Gastroesophageal sphincter (tissue), 3 donors: ENCODE measurements around the gene SLIT3.

Experiments used
- POLR2AphosphoS5 ChIP-seq: sonication (generic); formaldehyde crosslinking; IDR thresholded peaks from one replicate; pipeline ENCODE4 v1.6.1; 2017; ENCODE audit warnings: antibody characterized with exemption
- TF ChIP-seq, protein P1 (sequence below), 4 experiments: fragments of 200-600 bp in 2 of 4; fragments of 450-650 bp in 2 of 4; sonication (generic) in 1 of 4; IDR thresholded peaks; one replicate each; pipeline ENCODE4 v1.5.1; 2017 to 2019; ENCODE audit warnings: antibody characterized with exemption in 4 of 4, mild to moderate bottlenecking in 2 of 4, moderate library complexity in 2 of 4

- TF ChIP-seq, protein P1, sequence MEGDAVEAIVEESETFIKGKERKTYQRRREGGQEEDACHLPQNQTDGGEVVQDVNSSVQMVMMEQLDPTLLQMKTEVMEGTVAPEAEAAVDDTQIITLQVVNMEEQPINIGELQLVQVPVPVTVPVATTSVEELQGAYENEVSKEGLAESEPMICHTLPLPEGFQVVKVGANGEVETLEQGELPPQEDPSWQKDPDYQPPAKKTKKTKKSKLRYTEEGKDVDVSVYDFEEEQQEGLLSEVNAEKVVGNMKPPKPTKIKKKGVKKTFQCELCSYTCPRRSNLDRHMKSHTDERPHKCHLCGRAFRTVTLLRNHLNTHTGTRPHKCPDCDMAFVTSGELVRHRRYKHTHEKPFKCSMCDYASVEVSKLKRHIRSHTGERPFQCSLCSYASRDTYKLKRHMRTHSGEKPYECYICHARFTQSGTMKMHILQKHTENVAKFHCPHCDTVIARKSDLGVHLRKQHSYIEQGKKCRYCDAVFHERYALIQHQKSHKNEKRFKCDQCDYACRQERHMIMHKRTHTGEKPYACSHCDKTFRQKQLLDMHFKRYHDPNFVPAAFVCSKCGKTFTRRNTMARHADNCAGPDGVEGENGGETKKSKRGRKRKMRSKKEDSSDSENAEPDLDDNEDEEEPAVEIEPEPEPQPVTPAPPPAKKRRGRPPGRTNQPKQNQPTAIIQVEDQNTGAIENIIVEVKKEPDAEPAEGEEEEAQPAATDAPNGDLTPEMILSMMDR (IDR thresholded peaks at IDR 0.05) = no peak
- TF ChIP-seq POLR2AphosphoS5 = no peak
Measured at GRCh38 chr5:169216866-169217265, 84.1 kb downstream of the SLIT3 start.
